HepG2 (cell line): ENCODE measurements around the gene CDHR5. TPM values are rescaled to one million over a fixed set of nuclear protein-coding genes. Genes with fewer than 3 reads are reported as not detected.

Source experiments
- ATAC-seq: fragments of 200-7000 bp; cut with Tn5 transposase; 3 replicates; pipeline ENCODE4 v1.9.1; 2020; ENCODE audit warnings: mild to moderate bottlenecking, moderate library complexity
- BruUV-seq: library from RNA; stranded (reverse); fragments of 400-500 nt; replicated peaks from 2 replicates; lab custom pipeline; 2021; lab: Mats Ljungman, UMichigan
- CTCF ChIA-PET: fragments of 300-600 bp; formaldehyde crosslinking; extraction: SDS; loops from one replicate; lab custom pipeline; 2021; ENCODE audit warnings: low total read pairs, inconsistent platforms, low intra/inter-chr PET ratio; lab: Yijun Ruan, JAX
- POLR2A ChIA-PET: fragments of 350-600 bp; sonication (Branson Sonifier 250); formaldehyde crosslinking; loops from one replicate; lab custom pipeline; 2020; ENCODE audit warnings: antibody characterized with exemption, inconsistent platforms; lab: Yijun Ruan, JAX
- DNase-seq: peaks from one replicate; pipeline ENCODE4 v3.0.0-alpha.2; 2015; ENCODE audit warnings: low spot score
- FAIRE-seq: peaks from 3 replicates; lab custom pipeline; 2011; peaks lifted over from hg19 to GRCh38; lab: Jason Lieb, UNC
- H2AFZ ChIP-seq: one replicate; pipeline ENCODE4 v1.6.1; 2011; ENCODE audit warnings: low read length, inconsistent platforms
- H3K27ac ChIP-seq: fragments of 300-600 bp; 3 replicates; pipeline ENCODE4 v1.8.0; 2011; ENCODE audit warnings: mixed run types, mild to moderate bottlenecking, mixed read lengths, low read length, inconsistent platforms; ENCODE audit not compliant: insufficient read depth; ENCODE audit errors: extremely low read length
- H3K27me3 ChIP-seq, 2 experiments: fragments of 200-600 bp in 1 of 2; 2 replicates in 1 of 2; 3 replicates in 1 of 2; pipeline versions ENCODE4 v1.6.0 to v1.8.0; 2011; ENCODE audit warnings: low read length in 2 of 2, mild to moderate bottlenecking in 2 of 2, moderate library complexity in 2 of 2, inconsistent platforms in 1 of 2; ENCODE audit not compliant: insufficient read depth in 2 of 2, control insufficient read depth in 1 of 2
- H3K36me3 ChIP-seq, 2 experiments: fragments of 200-600 bp in 1 of 2; replicated peaks in 1 of 2; 2 replicates in 1 of 2; 3 replicates in 1 of 2; pipeline versions ENCODE4 v1.5.1 to v1.8.0; 2011; ENCODE audit warnings: low read length in 2 of 2, inconsistent platforms in 1 of 2; ENCODE audit not compliant: insufficient read depth in 2 of 2, control insufficient read depth in 1 of 2
- H3K4me1 ChIP-seq: 2 replicates; pipeline ENCODE4 v1.5.1; 2012; ENCODE audit warnings: low read length, inconsistent platforms; ENCODE audit not compliant: insufficient read depth
- H3K4me2 ChIP-seq: 2 replicates; pipeline ENCODE4 v1.6.0; 2011; ENCODE audit warnings: low read depth, low read length, inconsistent platforms
- H3K4me3 ChIP-seq, 3 experiments: fragments of 200-600 bp in 1 of 3; sonication (generic), shearing (Covaris generic) in 1 of 3; replicated peaks in 1 of 3; 2 replicates each; pipeline ENCODE4 v1.5.1; 2011 to 2016; ENCODE audit warnings: low read length in 3 of 3, inconsistent platforms in 2 of 3, low read depth in 2 of 3, mild to moderate bottlenecking in 2 of 3, control low read depth in 1 of 3, mixed read lengths in 1 of 3; ENCODE audit not compliant: insufficient read depth in 1 of 3
- H3K79me2 ChIP-seq: one replicate; pipeline ENCODE4 v1.6.1; 2011; ENCODE audit warnings: low read length, inconsistent platforms; ENCODE audit not compliant: insufficient read depth
- H3K9ac ChIP-seq: 2 replicates; pipeline ENCODE4 v1.6.0; 2011; ENCODE audit warnings: mild to moderate bottlenecking, low read depth, low read length, inconsistent platforms; ENCODE audit not compliant: insufficient read depth
- H3K9me3 ChIP-seq: 2 replicates; pipeline ENCODE4 v1.5.1; 2012; ENCODE audit warnings: mild to moderate bottlenecking, low read length
- H4K20me1 ChIP-seq: 2 replicates; pipeline ENCODE4 v1.6.0; 2011; ENCODE audit warnings: inconsistent platforms, mild to moderate bottlenecking, low read length, moderate library complexity; ENCODE audit not compliant: insufficient read depth
- BRF2 ChIP-seq: sonication (generic); formaldehyde crosslinking; IDR thresholded peaks from 2 replicates; pipeline ENCODE4 v1.8.1; 2022; ENCODE audit warnings: mild to moderate bottlenecking, missing genetic modification reagents
- HES4 ChIP-seq: sonication (generic); formaldehyde crosslinking; IDR thresholded peaks from 2 replicates; pipeline ENCODE4 v1.9.0; 2021; ENCODE audit warnings: mild to moderate bottlenecking, missing genetic modification reagents, borderline replicate concordance
- PHF20 ChIP-seq: sonication (generic); formaldehyde crosslinking; IDR thresholded peaks from 2 replicates; pipeline ENCODE4 v1.5.0; 2020; ENCODE audit warnings: mild to moderate bottlenecking, missing genetic modification reagents
- RXRB ChIP-seq: IDR thresholded peaks from 2 replicates; pipeline ENCODE4 v1.6.1; 2016; ENCODE audit warnings: borderline replicate concordance, missing genetic modification reagents, missing compliant biosample characterization
- SNAPC4 ChIP-seq: sonication (generic); formaldehyde crosslinking; IDR thresholded peaks from 2 replicates; pipeline ENCODE4 v1.4.0; 2020; ENCODE audit warnings: mild to moderate bottlenecking, missing genetic modification reagents
- ZNF281 ChIP-seq: sonication (generic); formaldehyde crosslinking; IDR thresholded peaks from 2 replicates; pipeline ENCODE4 v1.4.0; 2020; ENCODE audit warnings: missing genetic modification reagents, borderline replicate concordance
- ZNF496 ChIP-seq: sonication (generic); formaldehyde crosslinking; IDR thresholded peaks from 2 replicates; pipeline ENCODE4 v1.8.1; 2023; ENCODE audit warnings: mild to moderate bottlenecking, moderate library complexity, missing genetic modification reagents; ENCODE audit not compliant: insufficient replicate concordance
- whole genome bisulfite sequencing: methylation state at CpG from one replicate; pipeline ENCODE4 v1.1.6; 2017; ENCODE audit warnings: low lambda C conversion rate; 5-methylcytosine and 5-hydroxymethylcytosine counted together
- in situ Hi-C: cut with HindIII; loops from 2 replicates; pipeline ENCODE4 v1.10.0; 2017; ENCODE audit warnings: low pct_unique_long_range_greater_than_20kb; ENCODE audit not compliant: extremely low pct_ligation_motif_present
- intact Hi-C: fragments of 100-400 bp; cut with micrococcal nuclease; formaldehyde crosslinking; loops from one replicate; pipeline ENCODE4 v1.10.0; 2022; ENCODE audit not compliant: unreplicated experiment
- polyA plus RNA-seq, 8 experiments: library from polyadenylated mRNA; depleted of rRNA in 3 of 8; stranded (reverse) in 7 of 8; unstranded in 1 of 8; fragments of >200 nt; fragmentation: Illumina TruSeq in 4 of 8; extraction: Trizol in 4 of 8; gene quantifications; 2 replicates each; pipeline versions ENCODE4 v1.2.1 to v1.2.3, GENCODE V29; 2011 to 2016; ENCODE audit warnings: low read depth in 4 of 8, missing spikeins in 1 of 8, mixed read lengths in 1 of 8; ENCODE audit not compliant: insufficient read depth in 1 of 8
- total RNA-seq, 5 experiments: library from RNA; depleted of rRNA; stranded (reverse); fragments of >200 nt; fragmentation: Illumina TruSeq; extraction: Trizol; gene quantifications; 2 replicates each; pipeline ENCODE4 v1.2.3, GENCODE V29; 2016; ENCODE audit warnings: low read depth in 1 of 5
- TF ChIP-seq, protein P1 (sequence below): sonication (generic); formaldehyde crosslinking; IDR thresholded peaks from 2 replicates; pipeline ENCODE4 v1.5.1; 2020; ENCODE audit warnings: mild to moderate bottlenecking, missing genetic modification reagents, moderate library complexity

The CDHR5 gene
- total and polyA plus RNA-seq, 2 of the 13 experiments (the other 11 are each of a cell fraction or from before 2014, with no cell fraction given): 0.46 to 0.71 TPM

DNA sequence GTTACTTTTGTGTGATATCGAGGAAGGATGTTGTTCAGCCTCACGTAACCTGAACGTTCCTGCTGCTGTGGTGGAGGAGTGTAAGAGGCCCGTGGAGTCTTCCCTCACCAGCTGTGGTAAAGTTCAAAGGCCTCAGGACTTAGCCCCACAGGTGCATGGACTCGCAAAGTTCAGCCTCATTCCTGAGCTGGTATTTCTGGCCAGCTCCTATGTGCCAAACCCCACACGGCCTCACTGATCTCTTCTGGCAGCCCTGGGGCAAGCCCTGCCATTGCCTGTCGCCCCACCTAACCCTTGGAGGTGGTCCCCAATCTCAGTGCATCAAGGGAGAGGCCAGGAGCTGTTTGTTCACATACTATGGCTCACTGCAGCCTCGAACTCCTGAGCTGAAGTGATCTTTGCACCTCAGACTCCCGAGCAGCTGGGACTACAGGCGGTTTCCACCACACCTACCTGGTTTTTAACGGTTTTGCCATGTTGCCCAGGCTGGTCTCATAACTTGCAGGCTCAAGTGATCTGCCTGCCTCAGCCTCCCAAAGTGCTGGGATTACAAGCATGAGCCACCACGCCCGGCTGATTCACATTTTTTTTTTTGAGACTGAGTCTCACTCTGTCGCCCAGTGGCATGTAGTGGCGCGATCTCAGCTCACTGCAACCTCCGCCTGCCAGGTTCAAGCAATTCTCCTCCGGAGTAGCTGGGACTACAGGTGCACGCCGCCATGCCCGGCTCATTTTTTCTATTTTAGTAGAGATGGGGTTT is 46.3 kb downstream of the CDHR5 start:
- BruUV-seq: no TSS peak
- WGBS: 44% methylated on average over 17 of the region's 21 CpGs
- H3K4me3 ChIP-seq: peak overlapping the region; percentile 78 to 100 (median 92)
- no peak overlapping the region for H2AFZ ChIP-seq
- FAIRE-seq (peak; percentile 56), DNase-seq (no peak), ATAC-seq (no peak)
- H3K9ac ChIP-seq: peak overlapping the region; percentile 100; the same call in 1 of the 2 replicates
- peak overlapping the region; percentile 94 for H3K4me2 ChIP-seq
- H3K36me3 ChIP-seq: peaks cover 8 to 18% of the 10 kb centered on the region in 2 experiments; a peak in 4 of 5 replicates
- H3K79me2 ChIP-seq: peaks cover 58% of the 10 kb centered on the region
- peaks cover 48% of the 10 kb centered on the region for H3K4me1 ChIP-seq
- H3K27me3 ChIP-seq: no peaks in the 10 kb centered on the region; a peak in 1 of 5 replicates
- ChIA-PET CTCF (no interaction called here), POLR2A (interaction anchor here (1.3 to 1.6 kb wide), 4 partner anchors 9 to 18 kb away, joined by 3 to 15 read pairs (median 6); partner anchors contain the start of gene LMNTD2)
- intact Hi-C loops: no loop called here
- H3K9me3 ChIP-seq: no peaks in the 10 kb centered on the region
- peaks cover 43% of the 10 kb centered on the region for H4K20me1 ChIP-seq
- in situ Hi-C loops: no loop called here
- peak overlapping the region; percentile 80 for H3K27ac ChIP-seq
- TF ChIP-seq BRF2 (CRISPR knock-in tag) (no peak), ZNF281 (CRISPR knock-in tag) (no peak), ZNF496 (no peak), PHF20 (CRISPR knock-in tag) (no peak), HES4 (CRISPR knock-in tag) (no peak), SNAPC4 (CRISPR knock-in tag) (no peak), RXRB (CRISPR knock-in tag) (no peak)
- TF ChIP-seq, protein P1, sequence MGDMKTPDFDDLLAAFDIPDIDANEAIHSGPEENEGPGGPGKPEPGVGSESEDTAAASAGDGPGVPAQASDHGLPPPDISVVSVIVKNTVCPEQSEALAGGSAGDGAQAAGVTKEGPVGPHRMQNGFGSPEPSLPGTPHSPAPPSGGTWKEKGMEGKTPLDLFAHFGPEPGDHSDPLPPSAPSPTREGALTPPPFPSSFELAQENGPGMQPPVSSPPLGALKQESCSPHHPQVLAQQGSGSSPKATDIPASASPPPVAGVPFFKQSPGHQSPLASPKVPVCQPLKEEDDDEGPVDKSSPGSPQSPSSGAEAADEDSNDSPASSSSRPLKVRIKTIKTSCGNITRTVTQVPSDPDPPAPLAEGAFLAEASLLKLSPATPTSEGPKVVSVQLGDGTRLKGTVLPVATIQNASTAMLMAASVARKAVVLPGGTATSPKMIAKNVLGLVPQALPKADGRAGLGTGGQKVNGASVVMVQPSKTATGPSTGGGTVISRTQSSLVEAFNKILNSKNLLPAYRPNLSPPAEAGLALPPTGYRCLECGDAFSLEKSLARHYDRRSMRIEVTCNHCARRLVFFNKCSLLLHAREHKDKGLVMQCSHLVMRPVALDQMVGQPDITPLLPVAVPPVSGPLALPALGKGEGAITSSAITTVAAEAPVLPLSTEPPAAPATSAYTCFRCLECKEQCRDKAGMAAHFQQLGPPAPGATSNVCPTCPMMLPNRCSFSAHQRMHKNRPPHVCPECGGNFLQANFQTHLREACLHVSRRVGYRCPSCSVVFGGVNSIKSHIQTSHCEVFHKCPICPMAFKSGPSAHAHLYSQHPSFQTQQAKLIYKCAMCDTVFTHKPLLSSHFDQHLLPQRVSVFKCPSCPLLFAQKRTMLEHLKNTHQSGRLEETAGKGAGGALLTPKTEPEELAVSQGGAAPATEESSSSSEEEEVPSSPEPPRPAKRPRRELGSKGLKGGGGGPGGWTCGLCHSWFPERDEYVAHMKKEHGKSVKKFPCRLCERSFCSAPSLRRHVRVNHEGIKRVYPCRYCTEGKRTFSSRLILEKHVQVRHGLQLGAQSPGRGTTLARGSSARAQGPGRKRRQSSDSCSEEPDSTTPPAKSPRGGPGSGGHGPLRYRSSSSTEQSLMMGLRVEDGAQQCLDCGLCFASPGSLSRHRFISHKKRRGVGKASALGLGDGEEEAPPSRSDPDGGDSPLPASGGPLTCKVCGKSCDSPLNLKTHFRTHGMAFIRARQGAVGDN (CRISPR knock-in tag): peak; percentile 54
